Activated gamma-delta T cell treated with anti-CD3 and anti-CD28 coated beads, Interleukin-2, amount 50 U/mL, for 16 hours (primary cell): ENCODE results near the gene RPP25L.
A peak's percentile ranks its signal among the peaks of the same experiment; 100 is the strongest.

Source experiments
- DNase-seq: peaks from one replicate; pipeline ENCODE4 v3.0.0-alpha.2; 2020; ENCODE audit warnings: low read depth

Gene RPP25L

GRCh38 chr9:34611251-34611810 is 566 bp downstream of the RPP25L start:
- no peak for DNase-seq

DNA sequence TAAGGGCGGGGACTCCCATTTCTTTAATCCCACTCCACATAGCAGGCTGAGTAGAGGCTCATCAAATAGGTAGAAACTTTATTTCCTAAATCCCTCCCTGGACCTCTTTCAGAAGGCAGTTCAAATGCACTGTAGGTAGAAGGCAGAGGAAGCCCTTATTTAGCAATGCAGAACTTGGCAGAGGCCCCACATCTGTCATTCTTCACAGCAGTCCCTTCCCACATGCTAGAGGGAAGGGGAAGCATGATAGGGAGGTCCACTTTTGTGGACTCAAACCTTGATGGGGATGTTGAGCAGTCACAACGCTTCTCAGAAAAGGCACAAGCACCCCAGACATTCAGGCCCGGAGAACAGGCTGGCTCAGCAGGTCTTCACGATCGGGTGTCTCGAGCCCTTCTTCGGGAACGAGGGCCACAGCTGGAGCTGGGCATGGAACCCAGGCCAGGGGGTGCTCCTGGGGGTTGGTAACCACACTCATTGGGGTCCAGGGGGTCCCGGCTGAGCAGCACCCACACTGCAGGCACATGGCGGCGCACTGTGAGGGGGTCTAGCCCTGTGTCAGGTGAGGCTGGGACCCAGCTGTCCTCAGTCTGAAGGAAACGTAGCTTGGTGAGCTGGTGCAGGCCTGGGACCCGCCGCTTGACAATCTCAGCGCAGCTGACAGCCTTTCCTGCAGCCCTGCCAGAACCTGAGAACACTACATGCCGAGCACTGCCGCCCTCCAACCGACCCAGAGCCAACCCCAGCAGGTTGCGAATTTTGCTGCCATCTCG is 1.3 kb downstream of the RPP25L start:
- DNase-seq: no peak

GRCh38 chr9:34607331-34607730 is 4.6 kb downstream of the RPP25L start:
- no peak for DNase-seq

- no peak for DNase-seq
Observed at GRCh38 chr9:34606905-34607304, 5.0 kb downstream of the RPP25L start.

- DNase-seq: no peak
Observed at GRCh38 chr9:34606190-34606589, 5.7 kb downstream of the RPP25L start.

- peak; percentile 76 for DNase-seq
Observed at GRCh38 chr9:34603610-34604231, 8.2 kb downstream of the RPP25L start.

DNA sequence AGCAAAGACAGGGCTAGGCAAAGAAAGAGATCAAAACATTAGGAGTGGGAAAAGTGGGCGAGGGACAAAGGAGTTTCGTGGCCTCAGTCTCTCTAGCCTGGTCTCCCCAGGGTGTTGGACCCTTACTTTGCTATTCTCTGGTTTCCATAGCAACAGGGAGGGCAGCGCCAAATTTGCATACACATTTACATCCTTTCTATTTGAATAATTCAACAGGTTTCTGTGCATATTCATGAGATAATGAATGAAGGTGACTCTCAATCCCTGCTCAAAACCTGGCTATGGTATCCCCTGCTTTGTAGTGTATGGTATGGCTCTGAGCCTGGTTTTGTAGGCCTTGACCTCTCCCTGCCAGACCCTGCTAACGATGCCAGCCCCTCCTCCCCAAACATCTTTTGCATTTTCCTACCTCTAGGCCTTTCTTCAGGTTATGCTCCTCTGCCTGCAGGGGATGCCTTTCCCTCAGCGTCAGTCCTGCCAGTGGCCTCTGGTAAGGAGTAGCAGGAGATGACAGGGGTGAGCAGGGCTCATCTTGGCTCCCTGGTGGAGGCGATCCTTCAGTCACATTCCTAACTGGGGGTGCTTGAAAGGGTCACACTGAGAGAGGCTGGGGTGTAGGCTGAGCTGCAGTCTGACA is 9.8 kb downstream of the RPP25L start:
- no peak for DNase-seq

DNA sequence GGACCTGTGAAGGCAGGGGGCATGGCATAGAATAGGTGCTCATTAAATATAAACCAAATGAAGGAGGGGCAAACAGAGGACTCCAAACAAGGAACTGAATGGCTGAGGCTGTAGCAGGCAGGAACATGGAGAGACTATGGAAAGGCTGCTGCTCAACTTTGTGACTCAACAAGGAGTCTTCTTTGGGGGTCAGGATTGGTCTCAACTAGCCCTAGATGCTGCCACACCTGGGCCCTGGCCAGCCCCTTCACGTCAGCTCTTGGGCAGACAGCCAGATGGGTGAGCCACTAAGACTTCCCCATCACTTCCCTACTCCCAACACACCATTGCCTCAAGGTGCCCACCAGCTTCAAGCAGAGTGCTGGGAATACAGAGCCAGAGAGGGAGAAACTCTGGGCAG is 11.0 kb downstream of the RPP25L start:
- DNase-seq: no peak

- no peak for DNase-seq
Observed at GRCh38 chr9:34599546-34599945, 12.4 kb downstream of the RPP25L start.

- no peak for DNase-seq
Observed at GRCh38 chr9:34594177-34594576, 17.7 kb downstream of the RPP25L start.

- no peak for DNase-seq
Observed at GRCh38 chr9:34592895-34593601, 18.8 kb downstream of the RPP25L start.

DNA sequence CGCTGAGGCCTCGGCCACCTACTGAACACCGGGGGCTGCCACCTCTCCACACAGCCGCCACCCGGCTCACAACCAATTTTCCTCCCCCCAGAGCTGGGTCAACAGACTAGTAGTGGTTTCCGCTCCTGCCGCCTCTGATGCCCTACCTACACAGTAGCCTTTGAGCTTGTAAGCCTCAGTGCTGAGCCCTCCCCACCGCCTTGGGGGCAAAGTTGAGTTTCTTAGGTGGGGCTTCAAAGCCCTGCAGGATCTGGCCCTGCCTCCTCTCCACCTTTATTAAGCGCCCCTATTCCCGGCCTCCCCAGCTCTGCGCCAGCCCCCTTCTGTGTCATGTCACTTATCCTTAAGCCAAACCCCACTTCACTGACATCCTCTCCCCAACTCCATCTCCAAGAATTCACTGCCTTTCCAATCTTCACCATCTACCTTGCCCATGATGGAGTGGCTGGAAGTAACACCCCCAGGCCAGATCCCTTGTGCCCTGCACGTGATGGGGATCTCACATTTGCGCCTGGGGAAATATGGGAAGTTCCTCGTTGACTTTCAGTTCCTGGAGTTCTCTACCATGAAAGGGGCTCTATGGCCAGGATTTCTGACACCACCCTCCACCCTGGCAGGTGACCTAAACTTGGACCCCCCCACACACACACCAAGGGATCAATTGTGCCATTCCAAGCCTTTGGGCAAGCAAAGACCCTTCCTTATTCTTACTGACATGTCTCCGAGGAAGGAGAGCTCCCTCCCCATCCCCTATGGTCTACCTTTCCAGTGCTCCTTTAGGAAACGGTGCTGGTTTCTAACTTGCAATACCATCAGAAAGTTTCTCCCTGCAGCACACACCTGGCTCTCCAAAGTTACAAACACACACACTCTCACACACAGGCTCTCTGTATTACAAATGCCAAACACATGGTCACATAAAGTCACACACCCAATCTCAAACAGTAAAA is 19.7 kb downstream of the RPP25L start:
- no peak for DNase-seq

DNA sequence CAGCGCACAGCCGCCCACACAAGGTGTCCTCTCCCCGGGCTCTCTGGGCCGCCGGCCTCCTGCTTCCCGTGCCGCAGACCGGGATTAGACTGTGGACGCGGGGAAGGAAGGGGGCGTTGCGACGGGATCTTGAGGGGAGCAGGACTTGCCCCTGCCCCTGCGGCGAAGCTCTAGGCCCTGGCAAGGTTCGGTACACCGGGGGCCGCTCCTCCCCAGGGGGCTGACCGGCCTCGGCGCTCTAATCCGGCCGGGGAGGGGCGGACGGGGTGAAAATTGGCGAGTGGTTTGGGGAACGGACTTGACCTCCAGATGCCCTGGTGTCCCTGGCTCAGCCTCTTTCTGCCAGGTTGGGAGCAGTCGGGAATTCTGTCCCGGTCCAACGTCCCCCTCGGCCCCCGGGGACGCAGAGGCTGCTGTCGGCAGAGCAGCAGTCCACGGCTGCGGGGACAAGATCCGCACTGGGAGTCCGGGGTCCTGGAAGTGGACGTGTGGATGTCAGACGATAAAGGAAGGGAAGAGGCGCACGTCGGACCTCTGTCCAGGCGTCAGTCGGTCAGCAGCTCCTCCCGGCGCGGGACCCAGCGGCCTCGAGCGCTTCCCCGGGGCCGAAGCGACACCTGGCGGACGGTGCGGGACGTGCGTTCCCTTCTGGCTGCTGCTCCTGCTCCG is 20.5 kb downstream of the RPP25L start:
- peak; percentile 66 for DNase-seq

- no peak for DNase-seq
Observed at GRCh38 chr9:34590381-34591247, 21.3 kb downstream of the RPP25L start.

GRCh38 chr9:34589636-34590380 is 22.1 kb downstream of the RPP25L start, which contains the start of gene CNTFR:
Gene CNTFR, minus strand, starts transcription at chr9:34589724. Its CDS starts 20,743 bp downstream, at chr9:34568981.
- DNase-seq: no peak

GRCh38 chr9:34588671-34589635 is 22.9 kb downstream of the RPP25L start:
- DNase-seq: no peak

GRCh38 chr9:34587271-34587670 is 24.6 kb downstream of the RPP25L start:
- no peak for DNase-seq
